HepG2 (cell line): ENCODE results near the gene UQCR11. TPM values are rescaled to one million over a fixed set of nuclear protein-coding genes. Genes with fewer than 3 reads are reported as not detected.

Experiments
- ATAC-seq: fragments of 200-7000 bp; cut with Tn5 transposase; 3 replicates; pipeline ENCODE4 v1.9.1; 2020; ENCODE audit warnings: mild to moderate bottlenecking, moderate library complexity
- BruUV-seq: library from RNA; stranded (reverse); fragments of 400-500 nt; replicated peaks from 2 replicates; lab custom pipeline; 2021; lab: Mats Ljungman, UMichigan
- CTCF ChIA-PET: fragments of 300-600 bp; formaldehyde crosslinking; extraction: SDS; loops from one replicate; lab custom pipeline; 2021; ENCODE audit warnings: low total read pairs, inconsistent platforms, low intra/inter-chr PET ratio; lab: Yijun Ruan, JAX
- POLR2A ChIA-PET: fragments of 350-600 bp; sonication (Branson Sonifier 250); formaldehyde crosslinking; loops from one replicate; lab custom pipeline; 2020; ENCODE audit warnings: antibody characterized with exemption, inconsistent platforms; lab: Yijun Ruan, JAX
- DNase-seq: peaks from one replicate; pipeline ENCODE4 v3.0.0-alpha.2; 2015; ENCODE audit warnings: low spot score
- FAIRE-seq: peaks from 3 replicates; lab custom pipeline; 2011; peaks lifted over from hg19 to GRCh38; lab: Jason Lieb, UNC
- H2AFZ ChIP-seq: one replicate; pipeline ENCODE4 v1.6.1; 2011; ENCODE audit warnings: low read length, inconsistent platforms
- H3K27ac ChIP-seq: fragments of 300-600 bp; 3 replicates; pipeline ENCODE4 v1.8.0; 2011; ENCODE audit warnings: mixed run types, mild to moderate bottlenecking, mixed read lengths, low read length, inconsistent platforms; ENCODE audit not compliant: insufficient read depth; ENCODE audit errors: extremely low read length
- H3K27me3 ChIP-seq, 2 experiments: fragments of 200-600 bp in 1 of 2; 2 replicates in 1 of 2; 3 replicates in 1 of 2; pipeline versions ENCODE4 v1.6.0 to v1.8.0; 2011; ENCODE audit warnings: low read length in 2 of 2, mild to moderate bottlenecking in 2 of 2, moderate library complexity in 2 of 2, inconsistent platforms in 1 of 2; ENCODE audit not compliant: insufficient read depth in 2 of 2, control insufficient read depth in 1 of 2
- H3K36me3 ChIP-seq, 2 experiments: fragments of 200-600 bp in 1 of 2; replicated peaks in 1 of 2; 2 replicates in 1 of 2; 3 replicates in 1 of 2; pipeline versions ENCODE4 v1.5.1 to v1.8.0; 2011; ENCODE audit warnings: low read length in 2 of 2, inconsistent platforms in 1 of 2; ENCODE audit not compliant: insufficient read depth in 2 of 2, control insufficient read depth in 1 of 2
- H3K4me1 ChIP-seq: 2 replicates; pipeline ENCODE4 v1.5.1; 2012; ENCODE audit warnings: low read length, inconsistent platforms; ENCODE audit not compliant: insufficient read depth
- H3K4me2 ChIP-seq: 2 replicates; pipeline ENCODE4 v1.6.0; 2011; ENCODE audit warnings: low read depth, low read length, inconsistent platforms
- H3K4me3 ChIP-seq, 3 experiments: fragments of 200-600 bp in 1 of 3; sonication (generic), shearing (Covaris generic) in 1 of 3; replicated peaks in 1 of 3; 2 replicates each; pipeline ENCODE4 v1.5.1; 2011 to 2016; ENCODE audit warnings: low read length in 3 of 3, inconsistent platforms in 2 of 3, low read depth in 2 of 3, mild to moderate bottlenecking in 2 of 3, control low read depth in 1 of 3, mixed read lengths in 1 of 3; ENCODE audit not compliant: insufficient read depth in 1 of 3
- H3K79me2 ChIP-seq: one replicate; pipeline ENCODE4 v1.6.1; 2011; ENCODE audit warnings: low read length, inconsistent platforms; ENCODE audit not compliant: insufficient read depth
- H3K9ac ChIP-seq: 2 replicates; pipeline ENCODE4 v1.6.0; 2011; ENCODE audit warnings: mild to moderate bottlenecking, low read depth, low read length, inconsistent platforms; ENCODE audit not compliant: insufficient read depth
- H3K9me3 ChIP-seq: 2 replicates; pipeline ENCODE4 v1.5.1; 2012; ENCODE audit warnings: mild to moderate bottlenecking, low read length
- H4K20me1 ChIP-seq: 2 replicates; pipeline ENCODE4 v1.6.0; 2011; ENCODE audit warnings: inconsistent platforms, mild to moderate bottlenecking, low read length, moderate library complexity; ENCODE audit not compliant: insufficient read depth
- YEATS2 ChIP-seq: sonication (generic); formaldehyde crosslinking; IDR thresholded peaks from 2 replicates; pipeline ENCODE4 v1.4.0; 2020; ENCODE audit warnings: missing genetic modification reagents, borderline replicate concordance
- ZNF225 ChIP-seq: sonication (generic); formaldehyde crosslinking; IDR thresholded peaks from 2 replicates; pipeline ENCODE4 v1.4.0; 2020; ENCODE audit warnings: mild to moderate bottlenecking, missing genetic modification reagents
- ZNF234 ChIP-seq: sonication (generic); formaldehyde crosslinking; conservative IDR thresholded peaks from 2 replicates; pipeline ENCODE4 v1.5.1; 2020; ENCODE audit warnings: mild to moderate bottlenecking, missing genetic modification reagents
- WGBS: methylation state at CpG from one replicate; pipeline ENCODE4 v1.1.6; 2017; ENCODE audit warnings: low lambda C conversion rate; 5-methylcytosine and 5-hydroxymethylcytosine counted together
- in situ Hi-C: cut with HindIII; loops from 2 replicates; pipeline ENCODE4 v1.10.0; 2017; ENCODE audit warnings: low pct_unique_long_range_greater_than_20kb; ENCODE audit not compliant: extremely low pct_ligation_motif_present
- intact Hi-C: fragments of 100-400 bp; cut with micrococcal nuclease; formaldehyde crosslinking; loops from one replicate; pipeline ENCODE4 v1.10.0; 2022; ENCODE audit not compliant: unreplicated experiment
- polyA plus RNA-seq, 8 experiments: library from polyadenylated mRNA; depleted of rRNA in 3 of 8; stranded (reverse) in 7 of 8; unstranded in 1 of 8; fragments of >200 nt; fragmentation: Illumina TruSeq in 4 of 8; extraction: Trizol in 4 of 8; gene quantifications; 2 replicates each; pipeline versions ENCODE4 v1.2.1 to v1.2.3, GENCODE V29; 2011 to 2016; ENCODE audit warnings: low read depth in 4 of 8, missing spikeins in 1 of 8, mixed read lengths in 1 of 8; ENCODE audit not compliant: insufficient read depth in 1 of 8
- total RNA-seq, 5 experiments: library from RNA; depleted of rRNA; stranded (reverse); fragments of >200 nt; fragmentation: Illumina TruSeq; extraction: Trizol; gene quantifications; 2 replicates each; pipeline ENCODE4 v1.2.3, GENCODE V29; 2016; ENCODE audit warnings: low read depth in 1 of 5
- TF ChIP-seq, protein P1 (sequence below), 2 experiments: fragments of 450-650 bp in 1 of 2; sonication (generic) in 1 of 2; formaldehyde crosslinking in 1 of 2; IDR thresholded peaks; 2 replicates each; pipeline versions ENCODE4 v1.6.1 to v1.8.0; 2016 to 2022; ENCODE audit warnings: antibody characterized with exemption in 1 of 2, mild to moderate bottlenecking in 1 of 2, missing genetic modification reagents in 1 of 2

Gene UQCR11
- total and polyA plus RNA-seq, 2 of the 13 experiments (the other 11 are each of a cell fraction or from before 2014, with no cell fraction given) = 125 to 214 TPM

DNA sequence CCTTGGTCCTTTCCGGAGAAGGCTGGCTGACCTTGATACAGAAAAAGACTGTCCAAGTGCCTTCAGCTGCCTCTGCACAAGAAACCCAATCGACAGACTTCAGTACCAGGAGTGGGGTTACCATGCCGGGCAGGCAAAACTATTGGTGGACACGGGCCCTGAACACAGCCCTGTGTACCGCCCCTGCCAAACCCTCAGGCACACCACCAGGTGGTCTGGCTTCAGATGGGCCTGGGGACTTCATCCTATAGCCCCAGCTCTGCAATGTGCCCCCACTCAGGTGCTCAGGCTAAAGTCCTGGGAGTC, 29.6 kb upstream of the UQCR11 start:
- in situ Hi-C loops = no loop called here
- Histone ChIP-seq H3K9me3 (no peaks in the 10 kb centered on the region), H3K36me3 (peaks cover 9 to 48% of the 10 kb centered on the region in 2 experiments; a peak in 4 of 5 replicates), H3K27me3 (no peaks in the 10 kb centered on the region), H3K4me2 (no peak overlapping the region), H4K20me1 (no peaks in the 10 kb centered on the region), H3K9ac (no peak overlapping the region), H3K79me2 (peaks cover 16% of the 10 kb centered on the region), H2AFZ (no peak overlapping the region)
- WGBS = 100% methylated on average over 1 of the region's 5 CpGs
- no peak for DNase-seq
- ATAC-seq = no peak
- intact Hi-C loops = no loop called here
- ChIA-PET CTCF (no interaction called here), POLR2A (no interaction called here)
- no peak for FAIRE-seq
- TF ChIP-seq YEATS2 (CRISPR knock-in tag) (no peak), ZNF234 (CRISPR knock-in tag) (no peak), ZNF225 (CRISPR knock-in tag) (no peak)
- TF ChIP-seq, protein P1, sequence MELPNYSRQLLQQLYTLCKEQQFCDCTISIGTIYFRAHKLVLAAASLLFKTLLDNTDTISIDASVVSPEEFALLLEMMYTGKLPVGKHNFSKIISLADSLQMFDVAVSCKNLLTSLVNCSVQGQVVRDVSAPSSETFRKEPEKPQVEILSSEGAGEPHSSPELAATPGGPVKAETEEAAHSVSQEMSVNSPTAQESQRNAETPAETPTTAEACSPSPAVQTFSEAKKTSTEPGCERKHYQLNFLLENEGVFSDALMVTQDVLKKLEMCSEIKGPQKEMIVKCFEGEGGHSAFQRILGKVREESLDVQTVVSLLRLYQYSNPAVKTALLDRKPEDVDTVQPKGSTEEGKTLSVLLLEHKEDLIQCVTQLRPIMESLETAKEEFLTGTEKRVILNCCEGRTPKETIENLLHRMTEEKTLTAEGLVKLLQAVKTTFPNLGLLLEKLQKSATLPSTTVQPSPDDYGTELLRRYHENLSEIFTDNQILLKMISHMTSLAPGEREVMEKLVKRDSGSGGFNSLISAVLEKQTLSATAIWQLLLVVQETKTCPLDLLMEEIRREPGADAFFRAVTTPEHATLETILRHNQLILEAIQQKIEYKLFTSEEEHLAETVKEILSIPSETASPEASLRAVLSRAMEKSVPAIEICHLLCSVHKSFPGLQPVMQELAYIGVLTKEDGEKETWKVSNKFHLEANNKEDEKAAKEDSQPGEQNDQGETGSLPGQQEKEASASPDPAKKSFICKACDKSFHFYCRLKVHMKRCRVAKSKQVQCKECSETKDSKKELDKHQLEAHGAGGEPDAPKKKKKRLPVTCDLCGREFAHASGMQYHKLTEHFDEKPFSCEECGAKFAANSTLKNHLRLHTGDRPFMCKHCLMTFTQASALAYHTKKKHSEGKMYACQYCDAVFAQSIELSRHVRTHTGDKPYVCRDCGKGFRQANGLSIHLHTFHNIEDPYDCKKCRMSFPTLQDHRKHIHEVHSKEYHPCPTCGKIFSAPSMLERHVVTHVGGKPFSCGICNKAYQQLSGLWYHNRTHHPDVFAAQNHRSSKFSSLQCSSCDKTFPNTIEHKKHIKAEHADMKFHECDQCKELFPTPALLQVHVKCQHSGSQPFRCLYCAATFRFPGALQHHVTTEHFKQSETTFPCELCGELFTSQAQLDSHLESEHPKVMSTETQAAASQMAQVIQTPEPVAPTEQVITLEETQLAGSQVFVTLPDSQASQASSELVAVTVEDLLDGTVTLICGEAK (IDR thresholded peaks at IDR 0.05) = no peak
- TF ChIP-seq, protein P1 (CRISPR knock-in tag; IDR thresholded peaks at IDR 0.05) = peak; percentile 12; the same call in 1 of the 2 replicates
- TF ChIP-seq, all 625 proteins: peak for 1
- no peak overlapping the region for H3K27ac ChIP-seq
- no peak overlapping the region for H3K4me3 ChIP-seq
- no TSS peak for BruUV-seq
- 0 out of 2 replicates have a peak, but pooled peaks cover 11% of the 10 kb centered on the region for H3K4me1 ChIP-seq
